CD4-positive, alpha-beta memory T cell (primary cell): Measurements from ENCODE around the gene CD244. TPM values are rescaled to one million over a fixed set of nuclear protein-coding genes. Genes with fewer than 3 reads are reported as not detected.
A peak's percentile ranks its signal among the peaks of the same experiment; 100 is the strongest.

Experiments
- CTCF ChIA-PET: fragments of 350-600 bp; sonication (Branson Sonifier 250); formaldehyde crosslinking; loops from one replicate; lab custom pipeline; 2021; ENCODE audit warnings: inconsistent platforms; ENCODE audit not compliant: partially characterized antibody; lab: Charles Lee
- POLR2A ChIA-PET: fragments of 350-600 bp; sonication (Branson Sonifier 250); formaldehyde crosslinking; loops from one replicate; lab custom pipeline; 2021; ENCODE audit not compliant: partially characterized antibody; lab: Charles Lee
- DNase-seq, 5 donors: peaks; one replicate each; pipeline versions ENCODE4 v3.0.0 to v3.0.0-alpha.2; 2020 to 2022; ENCODE audit warnings: mixed read lengths in 1 of 5
- H3K27ac ChIP-seq: one replicate; pipeline ENCODE4 v1.7.0; 2013; ENCODE audit warnings: low read depth, low read length
- H3K27me3 ChIP-seq: 2 replicates; pipeline ENCODE4 v1.7.0; 2013; ENCODE audit warnings: mild to moderate bottlenecking, low read length, moderate library complexity; ENCODE audit not compliant: insufficient read depth
- H3K36me3 ChIP-seq: 2 replicates; pipeline ENCODE4 v1.7.0; 2013; ENCODE audit warnings: mild to moderate bottlenecking, low read length, moderate library complexity; ENCODE audit not compliant: insufficient read depth
- H3K4me1 ChIP-seq: 2 replicates; pipeline ENCODE4 v1.7.0; 2013; ENCODE audit warnings: mild to moderate bottlenecking, low read length, moderate library complexity; ENCODE audit not compliant: insufficient read depth
- H3K4me3 ChIP-seq, 2 donors: one replicate each; pipeline ENCODE4 v1.7.0; 2013; ENCODE audit warnings: low read length in 2 of 2, mild to moderate bottlenecking in 1 of 2
- H3K9me3 ChIP-seq, 2 donors: one replicate each; pipeline ENCODE4 v1.7.0; 2013; ENCODE audit warnings: low read length in 2 of 2, control low read depth in 1 of 2; ENCODE audit not compliant: control insufficient read depth in 1 of 2
- H3K27ac Mint-ChIP-seq, 7 donors: one replicate each; pipeline ENCODE4 v1.8.0; 2020 to 2021; ENCODE audit warnings: mixed read lengths in 7 of 7, mild to moderate bottlenecking in 6 of 7, inconsistent platforms in 3 of 7, moderate library complexity in 3 of 7
- H3K27me3 Mint-ChIP-seq, 2 donors: one replicate each; pipeline ENCODE4 v1.8.0; 2020 to 2021; ENCODE audit warnings: mixed read lengths in 2 of 2
- H3K36me3 Mint-ChIP-seq, 2 donors: one replicate each; pipeline ENCODE4 v1.8.0; 2020 to 2021; ENCODE audit warnings: mixed read lengths in 2 of 2, inconsistent platforms in 1 of 2, mild to moderate bottlenecking in 1 of 2
- H3K4me1 Mint-ChIP-seq, 4 donors: one replicate each; pipeline ENCODE4 v1.8.0; 2020 to 2021; ENCODE audit warnings: mixed read lengths in 4 of 4, mild to moderate bottlenecking in 1 of 4
- H3K4me3 Mint-ChIP-seq, 8 donors: one replicate each; pipeline ENCODE4 v1.8.0; 2020 to 2021; ENCODE audit warnings: mixed read lengths in 8 of 8, mild to moderate bottlenecking in 7 of 8, moderate library complexity in 6 of 8, inconsistent platforms in 3 of 8
- H3K9me3 Mint-ChIP-seq, 8 donors: one replicate each; pipeline ENCODE4 v1.8.0; 2020 to 2021; ENCODE audit warnings: mixed read lengths in 8 of 8, mild to moderate bottlenecking in 5 of 8, inconsistent platforms in 3 of 8, moderate library complexity in 1 of 8
- intact Hi-C: fragments of 100-400 bp; cut with micrococcal nuclease; formaldehyde crosslinking; loops from one replicate; pipeline ENCODE4 v1.15.1; 2023
- polyA plus RNA-seq, 2 donors: library from polyadenylated mRNA; unstranded; fragments of 300-500 nt; fragmentation: Illumina TruSeq; gene quantifications; one replicate each; pipeline ENCODE4 v1.2.3, GENCODE V29; 2021
- total RNA-seq, 2 experiments: library from RNA; stranded (reverse); gene quantifications; one replicate each; pipeline ENCODE4 v1.2.3, GENCODE V29; 2021

The CD244 gene
- total and polyA plus RNA-seq, 4 experiments from 2014 or later: 0.93 to 0.95 TPM; not detected in 2

DNA sequence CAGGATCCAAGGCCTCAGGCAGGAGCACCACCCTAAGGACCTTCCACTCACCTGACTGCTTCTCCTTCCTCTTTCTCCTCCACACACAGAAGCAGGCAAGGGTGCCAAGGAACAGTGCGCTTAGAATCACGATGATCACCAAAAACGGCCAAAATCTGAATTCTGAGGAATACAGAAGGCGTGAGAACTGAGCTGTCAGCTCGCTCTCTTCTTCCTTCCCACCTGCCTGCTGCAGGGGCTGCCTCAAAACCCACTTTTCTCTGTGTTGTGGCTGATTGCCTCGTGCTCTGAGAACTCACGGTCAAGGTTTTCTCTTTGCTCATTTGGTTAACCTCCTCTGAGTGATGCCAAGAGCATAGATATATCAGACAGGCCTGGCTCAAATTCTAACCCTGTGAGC is 23.8 kb downstream of the CD244 start:
- POLR2A ChIA-PET: interaction anchor here (2.1 to 7.4 kb wide), 2 partner anchors 38 to 41 kb away, joined by 10 to 85 read pairs; partner anchors contain the start of gene LY9
- Histone ChIP-seq H3K27me3 (no peaks in the 10 kb centered on the region), H3K36me3 (no peaks in the 10 kb centered on the region), H3K4me1 (peaks cover 48% of the 10 kb centered on the region), H3K27ac (peak overlapping the region; percentile 60), H3K9me3 (no peaks in the 10 kb centered on the region), H3K4me3 (no peak overlapping the region)
- CTCF ChIA-PET: interaction anchor here (1.5 to 10.9 kb wide), 6 partner anchors 43 to 158 kb away, joined by 3 to 369 read pairs (median 61); partner anchors contain the start of genes ITLN1 and ITLN2
- intact Hi-C loops: loop anchor here (5.0 kb wide), 1 partner anchor 258 kb away; the partner anchor contains the start of gene KLHDC9
- Mint-ChIP-seq H3K27ac (peak overlapping the region; percentile 92 to 99 (median 94)), H3K9me3 (no peaks in the 10 kb centered on the region), H3K36me3 (no peaks in the 10 kb centered on the region), H3K4me1 (peaks cover 43 to 57% (median 52%) of the 10 kb centered on the region in 4 donors), H3K4me3 (peak overlapping the region in 7 of 8 donors; percentile 17 to 88 (median 71)), H3K27me3 (peaks cover 1 to 2% of the 10 kb centered on the region in 2 donors)
- peak in 1 of 5 donors; percentile 21 for DNase-seq

- peak; percentile 88 to 91 (median 89) for DNase-seq
- no peaks in the 10 kb centered on the region for H3K36me3 ChIP-seq
- intact Hi-C loops: loop anchor here (1.0 to 5.0 kb wide), 5 partner anchors 40 to 260 kb away; partner anchors contain the start of genes KLHDC9 and LY9
- POLR2A ChIA-PET: interaction anchor here (0.6 to 7.4 kb wide), 37 partner anchors 11 to 914 kb away, joined by 3 to 85 read pairs (median 4); partner anchors contain the start of genes ARHGAP30, CD48, DEDD and ITLN1
- Mint-ChIP-seq H3K4me3 (peak overlapping the region in 7 of 8 donors; percentile 52 to 88 (median 71)), H3K27ac (peak overlapping the region; percentile 92 to 99 (median 94)), H3K9me3 (no peaks in the 10 kb centered on the region), H3K27me3 (peaks cover 0 to under 1% of the 10 kb centered on the region in 2 donors), H3K36me3 (no peaks in the 10 kb centered on the region), H3K4me1 (peaks cover 46 to 69% (median 58%) of the 10 kb centered on the region in 4 donors)
- peak overlapping the region; percentile 60 for H3K27ac ChIP-seq
- no peak overlapping the region for H3K4me3 ChIP-seq
- H3K9me3 ChIP-seq: no peaks in the 10 kb centered on the region
- CTCF ChIA-PET: interaction anchor here (0.7 to 10.9 kb wide), 26 partner anchors 8 to 261 kb away, joined by 3 to 369 read pairs (median 6); partner anchors contain the start of genes ITLN1, ITLN2 and LY9
- H3K27me3 ChIP-seq: no peaks in the 10 kb centered on the region
- peaks cover 48% of the 10 kb centered on the region for H3K4me1 ChIP-seq
These were observed 25.0 kb downstream of the CD244 start for GRCh38 chr1:160837558-160838205.

- no peaks in the 10 kb centered on the region for H3K9me3 ChIP-seq
- peak overlapping the region; percentile 33 for H3K27ac ChIP-seq
- H3K27ac Mint-ChIP-seq: peak overlapping the region; percentile 70 to 99 (median 94)
- H3K4me1 Mint-ChIP-seq: peaks cover 46 to 69% (median 58%) of the 10 kb centered on the region in 4 donors
- ChIA-PET POLR2A (interaction anchor here (0.6 to 7.4 kb wide), 38 partner anchors 11 to 914 kb away, joined by 3 to 85 read pairs (median 4); partner anchors contain the start of genes ARHGAP30, CD48, DEDD and ITLN1), CTCF (interaction anchor here (0.7 to 10.9 kb wide), 29 partner anchors 8 to 262 kb away, joined by 3 to 369 read pairs (median 8); partner anchors contain the start of genes ITLN1, ITLN2 and LY9)
- peaks cover 48% of the 10 kb centered on the region for H3K4me1 ChIP-seq
- H3K36me3 Mint-ChIP-seq: no peaks in the 10 kb centered on the region
- H3K4me3 ChIP-seq: no peak overlapping the region
- no peaks in the 10 kb centered on the region for H3K9me3 Mint-ChIP-seq
- H3K27me3 ChIP-seq: no peaks in the 10 kb centered on the region
- H3K36me3 ChIP-seq: no peaks in the 10 kb centered on the region
- no peaks in the 10 kb centered on the region for H3K27me3 Mint-ChIP-seq
- intact Hi-C loops: loop anchor here (1.0 to 5.0 kb wide), 5 partner anchors 40 to 260 kb away; partner anchors contain the start of genes KLHDC9 and LY9
- H3K4me3 Mint-ChIP-seq: peak overlapping the region in 6 of 8 donors; percentile 31 to 70 (median 51)
- DNase-seq: no peak
These were observed 25.6 kb downstream of the CD244 start for GRCh38 chr1:160836981-160837557.

DNA sequence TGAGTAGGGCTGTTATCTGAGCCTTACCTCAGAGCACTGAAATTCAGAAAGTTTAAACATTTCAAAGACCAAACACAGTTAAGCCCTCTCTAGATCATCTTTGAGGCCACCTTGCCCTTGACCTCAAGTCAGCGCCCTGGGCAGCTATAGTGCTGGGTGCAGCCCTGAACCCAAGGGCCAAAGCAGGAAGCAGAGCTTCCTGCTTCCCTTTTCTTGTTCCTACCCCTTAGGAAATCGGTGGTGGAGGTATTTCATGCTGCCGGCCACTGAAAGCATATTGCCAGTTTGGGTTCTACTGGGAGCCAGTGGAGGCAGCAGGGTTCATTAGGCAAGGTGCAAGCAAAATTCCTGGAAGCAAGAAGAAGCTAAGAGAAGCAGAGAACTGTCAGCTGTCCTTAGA is 26.1 kb downstream of the CD244 start:
- peak overlapping the region; percentile 70 to 99 (median 91) for H3K27ac Mint-ChIP-seq
- Histone ChIP-seq H3K9me3 (no peaks in the 10 kb centered on the region), H3K36me3 (no peaks in the 10 kb centered on the region), H3K4me1 (peaks cover 48% of the 10 kb centered on the region), H3K27ac (peak overlapping the region; percentile 33), H3K4me3 (no peak overlapping the region), H3K27me3 (no peaks in the 10 kb centered on the region)
- intact Hi-C loops: loop anchor here (5.0 kb wide), 1 partner anchor 261 kb away; the partner anchor contains the start of gene KLHDC9
- peak overlapping the region in 7 of 8 donors; percentile 31 to 70 (median 55) for H3K4me3 Mint-ChIP-seq
- ChIA-PET POLR2A (interaction anchor here (0.9 to 7.4 kb wide), 25 partner anchors 17 to 365 kb away, joined by 3 to 85 read pairs (median 5); partner anchors contain the start of genes DEDD, ITLN1, ITLN2 and KLHDC9), CTCF (interaction anchor here (0.7 to 10.9 kb wide), 28 partner anchors 9 to 262 kb away, joined by 3 to 369 read pairs (median 9); partner anchors contain the start of genes ITLN1, ITLN2 and LY9)
- no peaks in the 10 kb centered on the region for H3K36me3 Mint-ChIP-seq
- no peaks in the 10 kb centered on the region for H3K27me3 Mint-ChIP-seq
- no peaks in the 10 kb centered on the region for H3K9me3 Mint-ChIP-seq
- peaks cover 46 to 69% (median 58%) of the 10 kb centered on the region in 4 donors for H3K4me1 Mint-ChIP-seq
- no peak for DNase-seq

DNA sequence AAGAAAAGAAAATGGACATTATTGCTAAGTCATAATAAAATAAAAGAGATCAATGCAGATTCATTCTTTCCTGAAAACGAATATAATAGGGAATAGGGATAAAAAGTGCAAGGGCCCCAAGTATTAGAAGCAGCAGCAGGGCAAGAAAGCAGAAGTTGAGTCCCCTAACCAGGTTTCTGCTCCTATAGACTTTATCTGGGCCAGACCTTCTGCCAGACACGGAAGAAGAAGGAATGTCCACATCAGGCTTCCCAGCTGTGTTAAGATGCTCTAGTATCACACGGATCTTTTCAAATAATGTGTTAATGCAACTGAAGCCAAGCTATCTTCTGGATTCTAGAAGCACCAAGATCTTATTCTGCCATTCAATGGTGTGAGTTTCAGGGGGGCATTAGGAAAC is 26.9 kb downstream of the CD244 start:
- H3K36me3 ChIP-seq: no peaks in the 10 kb centered on the region
- no peaks in the 10 kb centered on the region for H3K27me3 Mint-ChIP-seq
- no peak overlapping the region for H3K27ac ChIP-seq
- DNase-seq: no peak
- POLR2A ChIA-PET: interaction anchor here (0.8 to 7.4 kb wide), 9 partner anchors 38 to 162 kb away, joined by 3 to 85 read pairs (median 6); partner anchors contain the start of genes ITLN2 and LY9
- CTCF ChIA-PET: interaction anchor here (0.7 to 10.9 kb wide), 34 partner anchors 9 to 305 kb away, joined by 3 to 369 read pairs (median 7); partner anchors contain the start of genes ITLN1, ITLN2, LY9 and SLAMF7
- H3K4me3 Mint-ChIP-seq: peak overlapping the region in 5 of 8 donors; percentile 36 to 68 (median 53)
- H3K9me3 ChIP-seq: no peaks in the 10 kb centered on the region
- no peaks in the 10 kb centered on the region for H3K27me3 ChIP-seq
- no peak overlapping the region for H3K4me3 ChIP-seq
- peak overlapping the region in 6 of 7 donors; percentile 39 to 99 (median 61) for H3K27ac Mint-ChIP-seq
- H3K9me3 Mint-ChIP-seq: no peaks in the 10 kb centered on the region
- H3K4me1 Mint-ChIP-seq: peaks cover 47 to 70% (median 58%) of the 10 kb centered on the region in 4 donors
- H3K36me3 Mint-ChIP-seq: no peaks in the 10 kb centered on the region
- intact Hi-C loops: loop anchor here (1.0 to 5.0 kb wide), 3 partner anchors 108 to 262 kb away; partner anchors contain the start of gene KLHDC9
- H3K4me1 ChIP-seq: peaks cover 48% of the 10 kb centered on the region

- Mint-ChIP-seq H3K4me3 (peak overlapping the region in 3 of 8 donors; percentile 0 to 35 (median 11)), H3K9me3 (no peaks in the 10 kb centered on the region), H3K4me1 (peaks cover 50 to 77% (median 63%) of the 10 kb centered on the region in 4 donors), H3K27me3 (no peaks in the 10 kb centered on the region), H3K36me3 (peaks cover 0 to 4% of the 10 kb centered on the region in 2 donors), H3K27ac (peak overlapping the region in 5 of 7 donors; percentile 48 to 95 (median 86))
- no peak overlapping the region for H3K27ac ChIP-seq
- DNase-seq: peak in 4 of 5 donors; percentile 36 to 71 (median 61)
- ChIA-PET CTCF (interaction anchor here (0.7 to 10.9 kb wide), 37 partner anchors 10 to 306 kb away, joined by 3 to 369 read pairs (median 6); partner anchors contain the start of genes ITLN1, ITLN2, LY9 and SLAMF7), POLR2A (interaction anchor here (0.8 to 7.4 kb wide), 6 partner anchors 37 to 161 kb away, joined by 3 to 85 read pairs (median 8); partner anchors contain the start of genes ITLN2 and LY9)
- no peak overlapping the region for H3K4me3 ChIP-seq
- no peaks in the 10 kb centered on the region for H3K27me3 ChIP-seq
- H3K9me3 ChIP-seq: no peaks in the 10 kb centered on the region
- no peaks in the 10 kb centered on the region for H3K36me3 ChIP-seq
- peaks cover 48% of the 10 kb centered on the region for H3K4me1 ChIP-seq
- intact Hi-C loops: loop anchor here (1.0 to 5.0 kb wide), 3 partner anchors 108 to 262 kb away; partner anchors contain the start of gene KLHDC9
These were observed 27.6 kb downstream of the CD244 start for GRCh38 chr1:160834945-160835565.
